Activated naive CD4-positive, alpha-beta T cell treated with anti-CD3 and anti-CD28 coated beads, Interleukin-2, amount 10 ng/mL, durations not matched to agents 7 days and 5 days (primary cell): ENCODE measurements around the gene CBX2.
"Not testable (repeated sequence)": the region's sequence is repeated elsewhere in the genome, so short reads cannot be mapped to it uniquely, and the experiment has no call there.

Source experiments
- CTCF ChIA-PET: fragments of 350-600 bp; sonication (Branson Sonifier 250); formaldehyde crosslinking; loops from one replicate; lab custom pipeline; 2021; ENCODE audit warnings: antibody characterized with exemption; lab: Charles Lee
- DNase-seq: peaks from one replicate; pipeline ENCODE4 v3.0.0-alpha.2; 2020
- H3K27ac Mint-ChIP-seq: one replicate; pipeline ENCODE4 v1.8.0; 2021; ENCODE audit warnings: mild to moderate bottlenecking, moderate library complexity, mixed read lengths
- H3K27me3 Mint-ChIP-seq: one replicate; pipeline ENCODE4 v1.8.0; 2021; ENCODE audit warnings: mild to moderate bottlenecking, mixed read lengths
- H3K36me3 Mint-ChIP-seq: one replicate; pipeline ENCODE4 v1.8.0; 2021; ENCODE audit warnings: mixed read lengths
- H3K4me1 Mint-ChIP-seq: one replicate; pipeline ENCODE4 v1.8.0; 2021; ENCODE audit warnings: mixed read lengths
- H3K4me3 Mint-ChIP-seq: one replicate; pipeline ENCODE4 v1.8.0; 2021; ENCODE audit warnings: mild to moderate bottlenecking, moderate library complexity, mixed read lengths
- H3K9me3 Mint-ChIP-seq: one replicate; pipeline ENCODE4 v1.8.0; 2021; ENCODE audit warnings: mixed read lengths

The CBX2 gene

GRCh38 chr17:79749156-79749815 is 28.7 kb upstream of the CBX2 start:
- H3K36me3 Mint-ChIP-seq = no peaks in the 10 kb centered on the region
- CTCF ChIA-PET = interaction anchor here (1.5 kb wide), 1 partner anchor 86 kb away, joined by 5 read pairs; no protein-coding TSS in a partner anchor

GRCh38 chr17:79749958-79750357 is 28.0 kb upstream of the CBX2 start:
- Mint-ChIP-seq H3K4me1 (peaks cover 23% of the 10 kb centered on the region), H3K36me3 (no peaks in the 10 kb centered on the region), H3K4me3 (no peak overlapping the region), H3K27me3 (peaks cover 89% of the 10 kb centered on the region), H3K27ac (peak overlapping the region; percentile 30), H3K9me3 (no peaks in the 10 kb centered on the region)
- DNase-seq = no peak
- CTCF ChIA-PET = interaction anchor here (1.5 kb wide), 1 partner anchor 85 kb away, joined by 5 read pairs; no protein-coding TSS in a partner anchor

More at GRCh38 chr17:79749156-79749815, 28.7 kb upstream of the CBX2 start:
- H3K27ac Mint-ChIP-seq = no peak overlapping the region
- H3K4me1 Mint-ChIP-seq = peaks cover 23% of the 10 kb centered on the region
- H3K4me3 Mint-ChIP-seq = no peak overlapping the region
- H3K27me3 Mint-ChIP-seq = peaks cover 89% of the 10 kb centered on the region
- no peaks in the 10 kb centered on the region for H3K9me3 Mint-ChIP-seq
- DNase-seq = no peak

GRCh38 chr17:79750650-79751545 is 27.1 kb upstream of the CBX2 start:
- Mint-ChIP-seq H3K27ac (no peak overlapping the region), H3K36me3 (no peaks in the 10 kb centered on the region), H3K4me1 (peaks cover 15% of the 10 kb centered on the region), H3K27me3 (peaks cover 87% of the 10 kb centered on the region), H3K4me3 (no peak overlapping the region), H3K9me3 (no peaks in the 10 kb centered on the region)
- CTCF ChIA-PET = no interaction called here
- DNase-seq = no peak

GRCh38 chr17:79752175-79752574 is 25.8 kb upstream of the CBX2 start:
- H3K4me3 Mint-ChIP-seq = no peak overlapping the region
- H3K36me3 Mint-ChIP-seq = no peaks in the 10 kb centered on the region
- no peak overlapping the region for H3K27ac Mint-ChIP-seq
- CTCF ChIA-PET = interaction anchor here (0.7 kb wide), 1 partner anchor 66 kb away, joined by 3 read pairs; no protein-coding TSS in a partner anchor
- no peak for DNase-seq
- peaks cover 6% of the 10 kb centered on the region for H3K4me1 Mint-ChIP-seq
- peaks cover 80% of the 10 kb centered on the region for H3K27me3 Mint-ChIP-seq
- H3K9me3 Mint-ChIP-seq = no peaks in the 10 kb centered on the region

DNA sequence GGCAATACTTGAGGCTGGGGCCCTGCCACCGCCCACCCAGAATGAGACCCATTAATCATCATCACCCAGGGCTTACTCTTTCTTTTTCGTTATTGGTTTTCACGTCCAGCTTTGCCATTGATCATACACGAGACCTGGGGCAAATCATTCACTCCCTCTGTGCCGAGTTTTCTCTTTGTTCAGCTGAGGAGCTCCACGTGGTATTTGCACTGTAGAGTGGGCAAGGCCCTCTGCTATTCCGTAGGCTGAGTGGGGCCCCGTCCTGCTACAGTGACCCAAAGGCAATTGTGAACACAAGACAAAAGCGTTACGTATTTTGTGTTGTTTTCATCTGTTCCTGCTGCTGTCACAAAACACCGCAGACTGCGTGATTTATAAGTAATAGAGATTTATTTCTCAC is 23.6 kb upstream of the CBX2 start:
- Mint-ChIP-seq H3K27ac (no peak overlapping the region), H3K4me1 (peaks cover 2% of the 10 kb centered on the region), H3K27me3 (peaks cover 68% of the 10 kb centered on the region), H3K4me3 (no peak overlapping the region), H3K36me3 (no peaks in the 10 kb centered on the region), H3K9me3 (no peaks in the 10 kb centered on the region)
- CTCF ChIA-PET = interaction anchor here (1.1 kb wide), 1 partner anchor 13 kb away, joined by 3 read pairs; no protein-coding TSS in a partner anchor
- DNase-seq = no peak

DNA sequence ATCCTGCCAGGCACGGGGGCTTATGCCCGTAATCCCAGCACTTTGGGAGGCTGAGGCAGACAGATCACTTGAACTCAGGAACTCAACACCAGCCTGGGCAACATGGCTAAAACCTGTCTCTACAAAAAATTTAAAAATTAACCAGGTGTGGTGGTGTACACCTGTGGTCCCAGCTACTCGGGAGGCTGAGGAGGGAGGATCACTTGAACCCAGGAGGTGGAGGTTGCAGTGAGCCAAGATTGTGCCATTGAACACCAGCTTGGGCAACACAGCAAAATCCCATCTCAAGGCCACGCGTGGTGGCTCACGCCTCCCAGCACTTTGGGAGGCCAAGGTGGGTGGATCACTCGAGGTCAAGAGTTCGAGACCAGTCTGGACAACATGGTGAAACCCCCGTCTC is 23.0 kb upstream of the CBX2 start:
- DNase-seq, H3K4me3 Mint-ChIP-seq, H3K36me3 Mint-ChIP-seq, H3K9me3 Mint-ChIP-seq, CTCF ChIA-PET, H3K4me1 Mint-ChIP-seq, H3K27ac Mint-ChIP-seq: not testable (repeated sequence)
- peaks cover 68% of the 10 kb centered on the region for H3K27me3 Mint-ChIP-seq

- Mint-ChIP-seq H3K9me3 (no peaks in the 10 kb centered on the region), H3K27ac (no peak overlapping the region), H3K36me3 (no peaks in the 10 kb centered on the region), H3K4me1 (no peaks in the 10 kb centered on the region), H3K4me3 (no peak overlapping the region), H3K27me3 (peaks cover 66% of the 10 kb centered on the region)
- CTCF ChIA-PET = no interaction called here
- no peak for DNase-seq
Observed at GRCh38 chr17:79755591-79755990, 22.4 kb upstream of the CBX2 start.

DNA sequence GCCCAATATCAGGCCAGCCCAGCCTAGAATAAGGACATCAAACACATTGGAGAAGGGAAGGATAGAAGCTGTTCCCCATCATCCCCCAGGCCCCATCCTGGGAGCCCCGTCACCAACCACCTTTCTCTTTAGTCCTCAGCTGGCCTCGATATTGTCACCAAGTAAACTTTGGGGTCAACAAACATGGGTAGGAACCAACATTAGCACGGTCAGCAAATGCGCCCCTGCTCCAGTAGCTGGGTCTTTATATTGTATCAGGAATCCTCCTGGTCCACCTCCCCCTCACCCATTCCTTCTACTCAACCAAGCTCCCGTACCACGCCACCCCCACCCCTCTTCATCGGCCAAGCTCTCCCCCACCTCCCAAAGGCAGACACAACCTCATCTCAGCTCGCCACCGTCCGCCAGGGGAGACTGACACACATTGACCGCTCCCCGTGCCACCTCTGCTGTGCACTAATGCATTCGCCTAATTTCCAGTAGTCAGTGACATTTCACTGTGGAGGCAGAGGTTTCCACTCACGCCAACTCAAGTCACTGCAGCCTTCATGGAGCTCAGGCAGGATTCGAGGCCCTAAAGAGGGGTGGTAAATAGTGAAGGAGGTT is 20.7 kb upstream of the CBX2 start:
- H3K27ac Mint-ChIP-seq = no peak overlapping the region
- CTCF ChIA-PET = interaction anchor here (0.8 kb wide), 1 partner anchor 11 kb away, joined by 4 read pairs; no protein-coding TSS in a partner anchor

DNA sequence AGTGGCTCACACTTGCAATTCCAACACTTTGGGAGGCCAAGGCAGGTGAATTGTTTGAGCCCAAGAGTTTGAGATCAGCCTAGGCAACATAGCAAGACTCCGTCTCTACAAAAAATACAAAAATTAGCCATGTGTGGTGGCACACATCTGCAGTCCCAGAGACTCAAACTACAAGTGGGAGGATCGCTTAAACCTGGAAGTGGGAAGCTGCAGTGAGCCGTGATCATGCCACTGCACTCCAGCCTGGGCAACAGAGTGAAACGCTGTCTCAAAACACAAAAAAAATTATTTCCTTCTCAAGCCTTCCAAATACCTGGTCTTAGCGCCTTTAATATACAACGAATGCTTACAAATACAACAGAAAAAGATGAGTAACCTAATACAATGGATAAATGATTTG is 19.7 kb upstream of the CBX2 start:
- DNase-seq = no peak
- CTCF ChIA-PET = interaction anchor here (1.3 kb wide), 1 partner anchor 19 kb away, joined by 4 read pairs; no protein-coding TSS in a partner anchor
- peaks cover 47% of the 10 kb centered on the region for H3K27me3 Mint-ChIP-seq
- no peaks in the 10 kb centered on the region for H3K36me3 Mint-ChIP-seq
- no peak overlapping the region for H3K4me3 Mint-ChIP-seq
- no peaks in the 10 kb centered on the region for H3K9me3 Mint-ChIP-seq
- no peaks in the 10 kb centered on the region for H3K4me1 Mint-ChIP-seq
- no peak overlapping the region for H3K27ac Mint-ChIP-seq

More for the DNA sequence above, 20.7 kb upstream of the CBX2 start:
- DNase-seq = no peak
- no peaks in the 10 kb centered on the region for H3K9me3 Mint-ChIP-seq
- H3K36me3 Mint-ChIP-seq = no peaks in the 10 kb centered on the region
- no peaks in the 10 kb centered on the region for H3K4me1 Mint-ChIP-seq
- peaks cover 53% of the 10 kb centered on the region for H3K27me3 Mint-ChIP-seq
- H3K4me3 Mint-ChIP-seq = no peak overlapping the region

DNA sequence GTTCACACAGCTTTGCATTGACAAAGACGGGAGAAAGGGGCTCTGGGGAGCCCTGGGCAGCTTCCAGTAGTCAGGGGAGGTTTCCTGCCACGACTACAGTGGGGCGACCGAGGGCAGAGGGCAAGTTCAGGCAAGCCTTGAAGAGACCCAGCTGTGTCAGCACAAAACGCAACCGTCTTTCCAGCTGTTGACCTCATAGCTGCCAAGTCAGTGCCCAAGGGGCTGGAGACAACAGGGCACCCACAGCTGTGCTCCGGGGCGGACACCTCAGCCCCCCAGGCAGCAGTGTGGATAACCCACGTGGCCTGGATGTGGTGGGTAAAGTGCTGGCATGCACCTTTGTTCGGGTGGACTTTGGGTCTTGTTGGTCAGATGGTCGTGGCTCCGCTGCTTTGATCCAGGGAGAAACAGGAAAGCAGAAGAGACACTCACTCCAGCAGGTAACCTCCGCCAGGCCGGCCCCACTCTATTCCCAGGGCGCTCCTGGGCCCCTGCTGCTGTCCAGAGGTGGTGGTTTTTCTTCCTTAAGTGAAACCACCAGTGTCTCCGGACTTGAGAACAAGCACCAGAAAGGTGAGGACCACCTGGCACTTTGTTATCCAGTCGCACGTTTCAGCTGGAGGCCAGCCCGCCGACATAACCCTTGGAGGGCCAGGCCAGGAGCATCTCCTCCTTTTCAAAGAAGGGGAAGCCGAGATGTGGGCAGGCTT is 17.6 kb upstream of the CBX2 start:
- peaks cover 36% of the 10 kb centered on the region for H3K27me3 Mint-ChIP-seq

DNA sequence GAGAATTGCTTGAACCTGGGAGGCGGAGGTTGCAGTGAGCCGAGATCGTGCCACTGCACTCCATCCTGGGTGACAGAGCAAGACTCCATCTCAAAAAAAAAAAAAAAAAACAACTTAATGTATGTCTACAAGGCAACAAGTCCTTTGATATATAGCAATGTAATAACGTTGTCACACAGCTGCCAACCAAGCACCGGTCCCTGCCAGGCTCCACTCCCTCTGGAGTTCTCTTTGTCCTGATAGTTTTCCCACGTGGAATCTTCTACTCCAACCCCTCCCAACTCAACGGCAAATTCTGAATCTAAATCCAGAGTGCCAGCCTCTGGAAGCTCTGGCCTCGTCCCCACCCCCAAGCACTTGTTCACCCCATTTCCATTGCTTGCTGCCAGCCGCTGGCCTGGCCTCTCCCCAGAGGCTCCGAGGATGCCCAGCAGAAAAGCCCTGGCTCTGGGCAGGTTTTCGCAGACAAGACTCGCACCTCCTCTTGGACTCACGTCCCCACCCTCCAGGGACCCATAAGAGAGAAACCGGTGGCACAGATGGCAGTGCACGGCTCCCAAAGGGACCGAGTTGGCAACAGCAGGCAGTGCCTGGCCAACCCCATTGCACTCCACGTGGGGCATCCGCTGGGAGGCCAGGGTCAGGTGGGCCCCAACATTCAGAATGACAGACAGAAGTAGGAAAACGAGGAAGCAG is 15.9 kb upstream of the CBX2 start:
- Mint-ChIP-seq H3K4me1 (no peaks in the 10 kb centered on the region), H3K27ac (no peak overlapping the region), H3K36me3 (no peaks in the 10 kb centered on the region), H3K27me3 (peaks cover 32% of the 10 kb centered on the region), H3K4me3 (no peak overlapping the region), H3K9me3 (no peaks in the 10 kb centered on the region)
- DNase-seq = no peak
- CTCF ChIA-PET = no interaction called here

More for the DNA sequence above, 17.6 kb upstream of the CBX2 start:
- no peak for DNase-seq
- Mint-ChIP-seq H3K36me3 (no peaks in the 10 kb centered on the region), H3K4me1 (no peaks in the 10 kb centered on the region), H3K4me3 (no peak overlapping the region), H3K9me3 (no peaks in the 10 kb centered on the region), H3K27ac (no peak overlapping the region)
- CTCF ChIA-PET = no interaction called here

DNA sequence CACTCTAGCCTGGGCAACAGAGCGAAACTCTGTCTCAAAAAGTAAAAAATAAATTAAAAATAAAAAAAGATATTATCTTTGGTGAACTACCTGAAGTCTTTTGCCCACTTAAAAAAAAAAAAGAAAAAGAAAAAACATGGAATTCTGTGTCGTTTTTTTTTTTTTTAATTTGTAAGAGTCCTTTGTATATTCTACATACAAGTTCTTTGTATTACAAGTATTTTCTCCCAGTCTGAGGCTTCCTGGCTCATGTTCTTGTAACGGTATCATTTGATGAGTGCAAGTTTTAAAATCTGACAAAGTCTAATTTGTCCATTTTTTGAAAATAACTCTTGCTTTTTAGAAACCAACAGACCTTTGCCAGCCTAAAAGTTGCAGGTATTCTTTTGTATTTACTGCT is 12.2 kb upstream of the CBX2 start:
- CTCF ChIA-PET = no interaction called here
- no peaks in the 10 kb centered on the region for H3K36me3 Mint-ChIP-seq
- no peak for DNase-seq
- H3K9me3 Mint-ChIP-seq = no peaks in the 10 kb centered on the region
- no peak overlapping the region for H3K27ac Mint-ChIP-seq
- peaks cover 45% of the 10 kb centered on the region for H3K27me3 Mint-ChIP-seq
- no peak overlapping the region for H3K4me3 Mint-ChIP-seq
- no peaks in the 10 kb centered on the region for H3K4me1 Mint-ChIP-seq
